ENCODE measurements around the gene NHERF1. TPM values are rescaled to one million over a fixed set of nuclear protein-coding genes. Genes with fewer than 3 reads are reported as not detected.

The NHERF1 gene
- total and polyA plus RNA-seq, 2 experiments from 2014 or later, result 78.2 to 111 TPM

DNA sequence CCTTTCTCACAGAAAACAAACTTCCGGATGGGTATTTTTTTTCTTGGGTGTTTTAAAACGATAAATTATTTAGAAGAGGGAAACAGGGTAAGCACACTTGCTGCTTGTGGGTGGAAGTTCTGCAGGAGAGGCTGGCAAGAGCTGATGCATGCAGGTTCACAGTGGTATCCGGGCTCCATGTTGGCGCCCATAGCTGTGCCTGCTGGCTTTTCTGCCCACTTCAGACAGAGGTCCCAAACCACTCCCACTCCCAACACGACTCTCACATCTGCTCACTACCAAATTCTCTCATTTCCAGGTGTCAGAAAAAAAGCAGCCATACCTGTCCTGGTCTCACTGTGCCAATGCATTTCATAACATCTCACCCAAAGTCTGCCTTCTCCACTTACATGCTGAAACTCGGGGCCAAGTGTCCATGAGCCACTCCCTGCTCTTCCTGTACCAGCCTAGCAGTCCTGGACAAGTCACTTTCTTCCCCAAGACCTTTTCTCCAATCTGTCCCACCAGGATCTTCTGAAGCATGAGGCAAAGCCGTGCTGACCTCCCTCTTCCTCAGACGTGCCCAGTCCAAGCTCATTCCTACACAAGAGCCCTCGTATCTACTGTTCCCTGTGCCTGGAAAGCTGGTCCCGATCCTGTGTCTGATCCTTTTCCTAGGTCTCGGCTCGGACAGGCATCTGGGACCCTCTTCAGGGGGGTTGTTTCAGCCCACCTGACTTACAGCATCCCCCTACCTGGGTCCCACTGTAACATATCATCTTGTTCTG, 37.2 kb upstream of the NHERF1 start:
- H3K4me1 ChIP-seq (ENCODE audit: low read depth), result no peaks in the 10 kb centered on the region
- H3K9me3 ChIP-seq (ENCODE audit: low read depth), result no peaks in the 10 kb centered on the region
- TF ChIP-seq, protein P1, sequence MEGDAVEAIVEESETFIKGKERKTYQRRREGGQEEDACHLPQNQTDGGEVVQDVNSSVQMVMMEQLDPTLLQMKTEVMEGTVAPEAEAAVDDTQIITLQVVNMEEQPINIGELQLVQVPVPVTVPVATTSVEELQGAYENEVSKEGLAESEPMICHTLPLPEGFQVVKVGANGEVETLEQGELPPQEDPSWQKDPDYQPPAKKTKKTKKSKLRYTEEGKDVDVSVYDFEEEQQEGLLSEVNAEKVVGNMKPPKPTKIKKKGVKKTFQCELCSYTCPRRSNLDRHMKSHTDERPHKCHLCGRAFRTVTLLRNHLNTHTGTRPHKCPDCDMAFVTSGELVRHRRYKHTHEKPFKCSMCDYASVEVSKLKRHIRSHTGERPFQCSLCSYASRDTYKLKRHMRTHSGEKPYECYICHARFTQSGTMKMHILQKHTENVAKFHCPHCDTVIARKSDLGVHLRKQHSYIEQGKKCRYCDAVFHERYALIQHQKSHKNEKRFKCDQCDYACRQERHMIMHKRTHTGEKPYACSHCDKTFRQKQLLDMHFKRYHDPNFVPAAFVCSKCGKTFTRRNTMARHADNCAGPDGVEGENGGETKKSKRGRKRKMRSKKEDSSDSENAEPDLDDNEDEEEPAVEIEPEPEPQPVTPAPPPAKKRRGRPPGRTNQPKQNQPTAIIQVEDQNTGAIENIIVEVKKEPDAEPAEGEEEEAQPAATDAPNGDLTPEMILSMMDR (IDR thresholded peaks at IDR 0.05; ENCODE audit: low read depth, low read length), result no peak

DNA sequence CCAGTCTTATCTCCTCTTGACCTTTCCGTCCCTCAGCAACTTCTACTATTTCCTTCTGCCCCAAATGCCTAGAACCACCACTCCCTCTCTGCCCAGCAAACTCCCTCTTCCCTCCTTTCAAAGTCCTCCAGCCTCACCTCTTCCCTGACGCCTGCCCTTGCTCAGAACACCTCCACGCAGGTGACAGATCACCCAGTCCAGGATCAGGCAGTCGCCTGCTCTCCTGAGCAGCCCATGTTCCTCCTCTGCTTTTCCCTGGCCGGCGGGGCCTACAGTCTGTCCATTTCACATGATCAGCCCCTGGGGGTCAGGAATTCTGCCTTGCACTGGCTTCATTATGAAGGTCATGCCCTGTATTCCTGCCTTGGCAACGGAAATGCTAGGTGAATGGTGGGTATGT, 36.1 kb upstream of the NHERF1 start:
- no peak overlapping the region for H3K4me3 ChIP-seq
- no peak for DNase-seq (ENCODE audit: low read depth in 1 of 2, low spot score in 1 of 2)
- TF ChIP-seq, protein P1 (IDR thresholded peaks at IDR 0.05; ENCODE audit: low read depth, low read length), result no peak
- no peaks in the 10 kb centered on the region for H3K4me1 ChIP-seq (ENCODE audit: low read depth)
- H3K27ac ChIP-seq, result no peak overlapping the region
- no peaks in the 10 kb centered on the region for H3K27me3 ChIP-seq
- H3K36me3 ChIP-seq, result no peaks in the 10 kb centered on the region
- H3K9me3 ChIP-seq (ENCODE audit: low read depth), result no peaks in the 10 kb centered on the region

More for the DNA sequence above, 37.2 kb upstream of the NHERF1 start:
- H3K27ac ChIP-seq, result no peak overlapping the region
- H3K27me3 ChIP-seq, result no peaks in the 10 kb centered on the region
- H3K36me3 ChIP-seq, result no peaks in the 10 kb centered on the region
- DNase-seq (ENCODE audit: low read depth in 1 of 2, low spot score in 1 of 2), result no peak
- H3K4me3 ChIP-seq, result no peak overlapping the region

- TF ChIP-seq, protein P1 (IDR thresholded peaks at IDR 0.05; ENCODE audit: low read depth, low read length), result no peak
- Histone ChIP-seq H3K4me3 (no peak within 1 kb of the TSS), H3K4me1 (ENCODE audit: low read depth) (no peaks in the 10 kb centered on the region), H3K27ac (no peak within 1 kb of the TSS), H3K9me3 (ENCODE audit: low read depth) (no peaks in the 10 kb centered on the region), H3K27me3 (no peaks in the 10 kb centered on the region), H3K36me3 (no peaks in the 10 kb centered on the region)
- DNase-seq (ENCODE audit: low read depth in 1 of 2, low spot score in 1 of 2), result no peak
These were observed 35.7 kb upstream of the NHERF1 start, which contains the start of gene CD300LF for GRCh38 chr17:74712756-74713155. TSS of gene CD300LF (minus strand) at chr17:74712923. CDS start at chr17:74712866, 57 bp downstream.

GRCh38 chr17:74713171-74713755, 35.2 kb upstream of the NHERF1 start:
- no peaks in the 10 kb centered on the region for H3K27me3 ChIP-seq
- H3K9me3 ChIP-seq (ENCODE audit: low read depth), result no peaks in the 10 kb centered on the region
- TF ChIP-seq, protein P1 (IDR thresholded peaks at IDR 0.05; ENCODE audit: low read depth, low read length), result no peak
- DNase-seq (ENCODE audit: low read depth in 1 of 2, low spot score in 1 of 2), result no peak
- no peak overlapping the region for H3K27ac ChIP-seq
- no peaks in the 10 kb centered on the region for H3K36me3 ChIP-seq
- H3K4me1 ChIP-seq (ENCODE audit: low read depth), result no peaks in the 10 kb centered on the region
- H3K4me3 ChIP-seq, result no peak overlapping the region

DNA sequence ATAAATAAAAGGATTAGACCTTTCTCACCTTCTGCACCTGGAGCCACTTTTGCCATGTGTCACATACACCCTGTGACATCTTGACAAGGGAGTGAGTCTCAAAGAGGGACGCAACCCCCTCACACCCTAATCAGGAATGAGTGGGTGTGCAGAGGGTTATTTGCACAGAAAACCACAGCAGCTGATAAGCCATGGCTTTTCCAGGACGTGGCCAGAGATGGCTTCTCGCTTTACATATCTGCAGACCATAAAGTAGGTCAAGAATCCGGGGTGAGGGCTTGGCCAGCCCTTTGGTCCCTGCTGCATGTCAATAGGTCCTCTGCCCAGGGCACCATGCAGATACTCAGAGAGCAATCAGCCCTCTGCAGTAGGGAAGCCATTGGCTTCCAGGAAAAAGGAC, 33.3 kb upstream of the NHERF1 start:
- Histone ChIP-seq H3K27me3 (peaks cover 4% of the 10 kb centered on the region), H3K36me3 (no peaks in the 10 kb centered on the region), H3K9me3 (ENCODE audit: low read depth) (no peaks in the 10 kb centered on the region), H3K4me3 (no peak overlapping the region), H3K4me1 (ENCODE audit: low read depth) (no peaks in the 10 kb centered on the region), H3K27ac (no peak overlapping the region)
- DNase-seq (ENCODE audit: low read depth in 1 of 2, low spot score in 1 of 2), result peak in 1 of 2 donors; percentile 53
- TF ChIP-seq, protein P1 (IDR thresholded peaks at IDR 0.05; ENCODE audit: low read depth, low read length), result no peak

Data from cardiac muscle cell (in vitro differentiated cells and primary cell).